Measurements from ENCODE around the gene CPHXL. TPM values are rescaled to one million over a fixed set of nuclear protein-coding genes. Genes with fewer than 3 reads are reported as not detected.

CPHXL gene
- total and polyA plus RNA-seq, 9 of the 15 experiments (the other 6 are each of a cell fraction or from before 2014, with no cell fraction given) = not detected

DNA sequence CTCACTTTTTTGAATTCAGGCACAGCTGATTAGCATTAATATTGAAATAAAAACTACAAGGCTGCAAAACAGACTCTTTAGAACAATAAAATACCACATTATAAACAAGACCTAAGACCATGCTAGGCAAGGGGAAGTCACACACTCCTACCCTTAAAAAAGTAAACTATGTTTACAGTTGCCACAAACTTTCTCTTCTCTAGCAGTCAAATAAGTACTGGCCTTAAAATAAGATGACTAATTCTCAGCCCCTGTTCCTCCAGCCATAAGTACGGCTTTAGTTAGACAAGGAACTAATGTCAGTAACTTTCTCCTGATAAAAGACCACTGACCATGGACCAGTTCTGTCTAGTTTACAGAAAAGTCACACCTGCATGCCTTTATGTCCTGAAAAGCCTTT, 19.5 kb upstream of the CPHXL start:
- WGBS (ENCODE audit: insufficient coverage, low coverage, missing lambda C conversion rate) = 0% methylated on average over 1 of the region's 1 CpG
- Histone ChIP-seq H3K9me3 (replicated peaks; ENCODE audit: control insufficient read depth, insufficient read depth, low read depth, low read length) (no peaks in the 10 kb centered on the region), H3K4me2 (ENCODE audit: insufficient read depth, low read length) (no peak overlapping the region), H3K4me3 (no peak overlapping the region), H3K9ac (ENCODE audit: insufficient read depth in 1 of 2, low read depth in 2 of 2, low read length in 2 of 2) (no peak overlapping the region), H3K27ac (ENCODE audit: extremely low read depth, low read depth, low read length) (no peak overlapping the region), H3K27me3 (ENCODE audit: control insufficient read depth in 2 of 2, insufficient read depth in 2 of 2, low read length in 2 of 2) (no peaks in the 10 kb centered on the region; a peak in 2 of 5 replicates), H3K36me3 (ENCODE audit: control insufficient read depth, insufficient read depth, low read length) (no peaks in the 10 kb centered on the region), H3K4me1 (replicated peaks in 1 of 2; ENCODE audit: control insufficient read depth in 2 of 2, insufficient read depth in 2 of 2, low read length in 2 of 2) (no peaks in the 10 kb centered on the region), H3K9me1 (ENCODE audit: control insufficient read depth, insufficient read depth, low read length) (no peaks in the 10 kb centered on the region), H2AFZ (ENCODE audit: low read depth, low read length) (no peak overlapping the region), H4K20me1 (replicated peaks; ENCODE audit: control insufficient read depth, insufficient read depth, low read length) (no peaks in the 10 kb centered on the region), H3K79me2 (ENCODE audit: control insufficient read depth, insufficient read depth, low read length) (no peaks in the 10 kb centered on the region)
- ATAC-seq (no peak), FAIRE-seq (no peak), DNase-seq (ENCODE audit: extremely low read depth in 1 of 4, low spot score in 3 of 4) (no peak)
- ChIA-PET POLR2A (no interaction called here), CTCF (ENCODE audit: low intra/inter-chr PET ratio) (no interaction called here)
- intact Hi-C loops (cut with micrococcal nuclease) (no loop called here), in situ Hi-C loops (cut with MboI) (no loop called here)
- BruUV-seq (replicated peaks) = no TSS peak
- TF ChIP-seq JUNB (CRISPR knock-in tag; conservative IDR thresholded peaks at IDR 0.05) (no peak), TAF15 (IDR thresholded peaks at IDR 0.05; ENCODE audit: low read depth, low read length) (no peak), SMARCB1 (IDR thresholded peaks at IDR 0.05; ENCODE audit: insufficient read length, low read depth) (no peak), MLLT1 (IDR thresholded peaks at IDR 0.05) (no peak), ATF4 (CRISPR knock-in tag; IDR thresholded peaks at IDR 0.05) (no peak), SRF (CRISPR knock-in tag; IDR thresholded peaks at IDR 0.05) (no peak), ZNF253 (CRISPR knock-in tag; conservative IDR thresholded peaks at IDR 0.05) (no peak), PHF20 (IDR thresholded peaks at IDR 0.05; ENCODE audit: partially characterized antibody) (no peak), PREB (CRISPR knock-in tag; IDR thresholded peaks at IDR 0.05) (no peak)
- TF ChIP-seq, protein P1, sequence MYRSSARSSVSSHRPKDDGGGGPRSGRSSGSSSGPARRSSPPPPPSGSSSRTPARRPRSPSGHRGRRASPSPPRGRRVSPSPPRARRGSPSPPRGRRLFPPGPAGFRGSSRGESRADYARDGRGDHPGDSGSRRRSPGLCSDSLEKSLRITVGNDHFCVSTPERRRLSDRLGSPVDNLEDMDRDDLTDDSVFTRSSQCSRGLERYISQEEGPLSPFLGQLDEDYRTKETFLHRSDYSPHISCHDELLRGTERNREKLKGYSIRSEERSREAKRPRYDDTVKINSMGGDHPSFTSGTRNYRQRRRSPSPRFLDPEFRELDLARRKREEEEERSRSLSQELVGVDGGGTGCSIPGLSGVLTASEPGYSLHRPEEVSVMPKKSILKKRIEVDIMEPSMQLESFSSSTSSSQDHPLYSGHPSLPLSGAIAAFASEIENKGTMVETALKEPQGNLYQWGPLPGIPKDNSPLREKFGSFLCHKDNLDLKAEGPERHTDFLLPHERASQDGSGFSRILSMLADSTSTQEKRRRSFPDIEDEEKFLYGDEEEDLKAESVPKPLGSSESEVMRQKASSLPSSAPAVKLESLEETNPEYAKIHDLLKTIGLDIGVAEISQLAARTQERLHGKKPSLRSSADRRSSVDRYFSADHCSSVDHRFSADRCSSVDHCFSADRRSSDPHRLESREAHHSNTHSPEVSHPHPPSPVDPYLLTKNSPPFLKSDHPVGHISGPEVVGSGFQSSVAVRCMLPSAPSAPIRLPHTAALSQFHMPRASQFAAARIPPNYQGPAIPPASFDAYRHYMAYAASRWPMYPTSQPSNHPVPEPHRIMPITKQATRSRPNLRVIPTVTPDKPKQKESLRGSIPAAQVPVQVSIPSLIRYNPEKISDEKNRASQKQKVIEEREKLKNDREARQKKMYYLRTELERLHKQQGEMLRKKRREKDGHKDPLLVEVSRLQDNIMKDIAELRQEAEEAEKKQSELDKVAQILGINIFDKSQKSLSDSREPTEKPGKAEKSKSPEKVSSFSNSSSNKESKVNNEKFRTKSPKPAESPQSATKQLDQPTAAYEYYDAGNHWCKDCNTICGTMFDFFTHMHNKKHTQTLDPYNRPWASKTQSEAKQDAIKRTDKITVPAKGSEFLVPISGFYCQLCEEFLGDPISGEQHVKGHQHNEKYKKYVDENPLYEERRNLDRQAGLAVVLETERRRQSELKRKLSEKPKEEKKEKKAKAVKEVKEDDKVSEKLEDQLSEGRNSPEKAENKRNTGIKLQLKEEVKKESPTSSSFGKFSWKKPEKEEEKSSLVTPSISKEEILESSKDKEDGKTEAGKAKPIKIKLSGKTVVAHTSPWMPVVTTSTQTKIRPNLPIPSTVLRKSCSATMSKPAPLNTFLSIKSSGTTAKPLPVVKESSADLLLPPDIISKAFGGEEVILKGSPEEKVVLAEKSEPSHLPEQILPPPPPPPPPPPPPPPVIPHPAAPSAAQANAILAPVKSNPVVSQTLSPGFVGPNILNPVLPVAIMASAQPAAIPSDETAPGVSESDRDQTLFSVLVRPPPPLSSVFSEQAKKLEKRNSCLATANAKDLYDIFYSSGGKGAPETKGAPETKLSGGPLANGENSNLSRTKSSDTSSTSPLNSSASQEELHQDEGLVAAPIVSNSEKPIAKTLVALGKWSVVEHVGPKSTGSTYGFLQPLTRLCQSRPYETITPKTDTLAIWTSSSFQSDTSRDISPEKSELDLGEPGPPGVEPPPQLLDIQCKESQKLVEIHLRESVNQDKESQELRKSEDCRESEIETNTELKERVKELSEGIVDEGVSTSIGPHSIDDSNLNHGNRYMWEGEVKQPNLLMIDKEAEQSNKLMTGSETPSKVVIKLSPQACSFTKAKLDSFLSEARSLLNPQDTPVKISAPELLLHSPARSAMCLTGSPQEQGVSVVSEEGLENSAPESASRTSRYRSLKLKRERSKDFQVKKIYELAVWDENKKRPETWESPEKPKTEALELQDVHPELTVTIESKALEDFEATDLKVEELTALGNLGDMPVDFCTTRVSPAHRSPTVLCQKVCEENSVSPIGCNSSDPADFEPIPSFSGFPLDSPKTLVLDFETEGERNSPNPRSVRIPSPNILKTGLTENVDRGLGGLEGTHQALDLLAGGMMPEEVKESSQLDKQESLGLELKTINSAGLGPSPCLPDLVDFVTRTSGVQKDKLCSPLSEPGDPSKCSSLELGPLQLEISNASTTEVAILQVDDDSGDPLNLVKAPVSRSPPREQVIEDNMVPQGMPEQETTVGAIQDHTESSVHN (IDR thresholded peaks at IDR 0.05; ENCODE audit: borderline replicate concordance in 1 of 2, low read depth in 1 of 2) = no peak

Measured in K562 (cell line).